GM23248 (cell line): ENCODE results near the gene SLF2.

Source experiments
- EZH2 ChIP-seq: fragments of 200-600 bp; sonication (generic); IDR thresholded peaks from 2 replicates; pipeline ENCODE4 v1.6.1; 2018; ENCODE audit warnings: antibody characterized with exemption, mild to moderate bottlenecking; ENCODE audit not compliant: insufficient read depth, poor library complexity, severe bottlenecking
- EZH2phosphoT487 ChIP-seq: fragments of 200-600 bp; sonication (generic); IDR thresholded peaks from 2 replicates; pipeline ENCODE4 v1.6.1; 2018; ENCODE audit warnings: antibody characterized with exemption, moderate library complexity, mild to moderate bottlenecking, low read depth; ENCODE audit not compliant: insufficient read depth

- TF ChIP-seq EZH2phosphoT487 (no peak), EZH2 (no peak)
Measured at GRCh38 chr10:101000127-101000914, 87.6 kb downstream of the SLF2 start.
